Hematopoietic multipotent progenitor cell (in vitro differentiated cells): Measurements from ENCODE around the gene TMEM121. TPM values are rescaled to one million over a fixed set of nuclear protein-coding genes. Genes with fewer than 3 reads are reported as not detected.

Experiments used
- DNase-seq, 3 donors: peaks; one replicate each; pipeline ENCODE4 v3.0.0-alpha.2; 2011 to 2015; ENCODE audit warnings: low read depth in 2 of 3, low spot score in 2 of 3
- total RNA-seq: library from RNA; depleted of rRNA; stranded (reverse); fragments of >200 nt; gene quantifications from one replicate; pipeline ENCODE4 v1.2.3, GENCODE V29; 2012

Gene TMEM121
- total RNA-seq, 1 donor, result 46.3 TPM

GRCh38 chr14:105497671-105498429, 28.5 kb upstream of the TMEM121 start:
- DNase-seq, result no peak

- DNase-seq, result no peak
These were observed 27.7 kb upstream of the TMEM121 start for GRCh38 chr14:105498430-105499255.

- no peak for DNase-seq
These were observed 26.9 kb upstream of the TMEM121 start for GRCh38 chr14:105499256-105500035.

- DNase-seq, result no peak
These were observed 26.2 kb upstream of the TMEM121 start for GRCh38 chr14:105500036-105500725.

- no peak for DNase-seq
These were observed 25.7 kb upstream of the TMEM121 start for GRCh38 chr14:105500726-105501101.

- no peak for DNase-seq
These were observed 24.7 kb upstream of the TMEM121 start for GRCh38 chr14:105501504-105502291.

GRCh38 chr14:105502446-105503295, 23.7 kb upstream of the TMEM121 start:
- no peak for DNase-seq

GRCh38 chr14:105503296-105503640, 23.1 kb upstream of the TMEM121 start:
- DNase-seq, result no peak

- DNase-seq, result no peak
These were observed 22.3 kb upstream of the TMEM121 start for GRCh38 chr14:105503935-105504692.

GRCh38 chr14:105505101-105505500, 21.3 kb upstream of the TMEM121 start:
- DNase-seq, result no peak

- DNase-seq, result peak in 1 of 3 donors; percentile 14
These were observed 19.1 kb upstream of the TMEM121 start for GRCh38 chr14:105507247-105507646.

- no peak for DNase-seq
These were observed 18.3 kb upstream of the TMEM121 start for GRCh38 chr14:105508069-105508468.

- no peak for DNase-seq
These were observed 17.8 kb upstream of the TMEM121 start for GRCh38 chr14:105508601-105509000.

- no peak for DNase-seq
These were observed 9.3 kb upstream of the TMEM121 start for GRCh38 chr14:105517096-105517495.

GRCh38 chr14:105519946-105520698, 6.3 kb upstream of the TMEM121 start:
- no peak for DNase-seq

- DNase-seq, result no peak
These were observed 1.1 kb upstream of the TMEM121 start for GRCh38 chr14:105525326-105525725.

GRCh38 chr14:105526776-105527380, 495 bp downstream of the TMEM121 start:
- DNase-seq, result no peak
